ENCODE data around the gene CMKLR1.

Gene CMKLR1, protein sequence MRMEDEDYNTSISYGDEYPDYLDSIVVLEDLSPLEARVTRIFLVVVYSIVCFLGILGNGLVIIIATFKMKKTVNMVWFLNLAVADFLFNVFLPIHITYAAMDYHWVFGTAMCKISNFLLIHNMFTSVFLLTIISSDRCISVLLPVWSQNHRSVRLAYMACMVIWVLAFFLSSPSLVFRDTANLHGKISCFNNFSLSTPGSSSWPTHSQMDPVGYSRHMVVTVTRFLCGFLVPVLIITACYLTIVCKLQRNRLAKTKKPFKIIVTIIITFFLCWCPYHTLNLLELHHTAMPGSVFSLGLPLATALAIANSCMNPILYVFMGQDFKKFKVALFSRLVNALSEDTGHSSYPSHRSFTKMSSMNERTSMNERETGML

GRCh38 chr12:108338915-108339657 is at the start of gene CMKLR1:
TSS of gene CMKLR1 (minus strand) at chr12:108339311. CDS start at chr12:108293591, 45,720 bp downstream.
- no peak for DNase-seq

DNA sequence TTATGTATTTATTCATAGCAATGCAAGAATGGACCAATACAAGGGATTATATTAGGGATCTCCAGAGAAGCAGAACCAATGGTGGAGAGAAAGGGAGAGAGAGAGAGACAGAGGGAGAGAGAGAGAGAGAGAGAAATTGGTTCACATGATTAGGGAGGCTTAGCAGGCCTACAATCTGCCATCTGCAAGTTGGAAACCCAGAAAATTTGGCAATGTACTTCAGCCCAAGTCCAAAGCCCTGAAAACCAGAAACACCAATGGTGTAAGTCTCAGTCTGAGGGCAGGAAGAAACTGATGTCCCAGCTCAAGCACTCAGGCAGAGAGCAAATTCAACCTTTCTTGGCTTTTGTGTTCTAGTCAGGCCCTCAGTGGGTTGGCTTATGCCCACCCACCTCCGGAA is 48.7 kb upstream of the CMKLR1 start:
- no peak for DNase-seq

GRCh38 chr12:108386709-108387360 is 47.7 kb upstream of the CMKLR1 start:
- DNase-seq: no peak

DNA sequence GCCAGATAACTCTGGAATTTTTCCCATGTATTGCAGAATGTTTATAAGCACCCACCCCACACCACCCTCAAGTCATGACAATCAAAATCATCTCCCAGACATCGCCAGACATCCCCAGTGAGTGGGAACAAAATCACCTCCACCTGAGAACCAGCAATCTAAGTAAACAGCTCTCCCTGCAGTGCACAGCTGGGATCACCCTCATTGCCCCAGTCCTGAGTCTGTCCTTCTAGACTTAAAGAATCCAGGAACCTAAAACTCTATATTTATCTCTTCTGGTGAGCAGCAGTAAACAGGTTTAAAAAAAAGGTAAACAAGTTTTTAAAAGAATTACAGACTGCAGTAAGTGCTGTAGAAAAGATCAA is 43.3 kb upstream of the CMKLR1 start:
- DNase-seq: no peak

- DNase-seq: no peak
Observed at GRCh38 chr12:108381787-108382436, 42.8 kb upstream of the CMKLR1 start.

DNA sequence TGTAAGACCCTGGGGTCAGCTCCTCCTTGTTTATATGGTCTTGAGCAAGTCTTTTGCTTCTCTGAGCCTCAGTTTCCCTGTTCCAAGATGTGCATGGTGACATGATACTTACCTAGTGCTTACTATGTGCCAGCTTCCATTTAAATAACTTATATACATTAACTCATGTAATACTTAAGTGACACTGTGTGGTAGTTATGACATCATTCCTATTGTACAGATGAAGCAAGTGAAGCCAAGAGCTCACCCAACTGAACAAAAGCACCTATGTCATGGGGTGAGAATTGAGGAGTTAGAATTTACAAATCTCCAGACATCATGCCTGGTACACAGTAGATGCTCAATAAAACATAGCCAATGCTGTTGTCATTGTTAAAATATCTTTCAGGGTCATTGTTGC is 41.3 kb upstream of the CMKLR1 start:
- no peak for DNase-seq

DNA sequence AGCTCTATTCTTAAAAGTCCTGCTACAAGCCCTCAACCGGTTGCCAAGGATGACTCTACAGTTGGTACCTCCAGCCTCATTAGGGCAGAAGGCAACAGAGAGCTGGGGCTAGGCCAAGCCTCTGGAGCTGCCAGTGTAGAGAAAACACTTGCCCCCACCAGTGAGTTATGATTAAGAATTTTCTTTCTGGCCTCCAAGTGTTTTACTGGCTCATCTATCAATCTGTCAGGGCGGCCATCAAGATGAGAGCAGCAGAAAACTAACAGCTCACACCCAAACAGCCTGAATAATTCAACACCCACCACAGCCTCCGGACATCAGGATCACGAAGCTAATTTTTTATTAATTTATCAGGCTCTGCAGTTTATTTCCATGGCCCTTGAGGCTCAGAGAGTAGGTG is 40.7 kb upstream of the CMKLR1 start:
- DNase-seq: no peak

GRCh38 chr12:108378926-108379325 is 39.8 kb upstream of the CMKLR1 start:
- DNase-seq: no peak

GRCh38 chr12:108377260-108377659 is 38.1 kb upstream of the CMKLR1 start:
- no peak for DNase-seq

GRCh38 chr12:108375986-108376663 is 37.0 kb upstream of the CMKLR1 start:
- no peak for DNase-seq

DNA sequence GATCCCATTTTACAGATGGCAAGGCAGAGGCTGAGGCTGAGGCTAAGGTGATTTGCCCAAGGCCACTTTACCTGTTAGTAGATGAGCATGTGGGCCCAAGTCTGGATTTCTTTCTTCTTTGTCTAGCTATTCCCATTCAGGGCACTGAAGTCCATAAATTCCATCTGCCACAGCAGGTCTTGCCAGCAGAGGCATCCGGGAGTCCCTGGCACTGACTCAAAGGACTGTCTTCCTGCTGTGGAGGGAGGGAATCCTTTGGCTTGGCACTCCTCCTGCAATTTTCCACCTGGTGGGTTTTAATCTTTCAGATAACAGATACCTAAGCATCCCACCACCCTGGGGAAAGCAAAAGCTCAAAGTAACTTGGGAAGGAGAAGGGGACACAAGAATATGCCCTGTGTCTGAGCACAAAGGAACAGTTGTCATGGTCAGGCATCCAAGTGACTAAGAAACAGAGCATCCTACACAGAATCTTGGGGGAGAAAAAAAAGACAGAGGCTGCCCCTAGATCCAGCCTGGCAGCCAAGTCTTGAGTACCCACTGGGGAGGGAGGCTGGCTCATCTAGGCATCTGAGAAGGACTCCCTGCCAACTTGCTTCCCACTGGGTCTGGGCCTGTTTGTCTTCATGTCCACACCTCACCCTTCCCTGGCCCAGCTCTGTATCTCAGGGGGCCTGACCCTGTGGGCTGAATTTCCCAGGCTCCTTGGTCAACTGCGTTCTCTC is 35.6 kb upstream of the CMKLR1 start:
- DNase-seq: no peak

DNA sequence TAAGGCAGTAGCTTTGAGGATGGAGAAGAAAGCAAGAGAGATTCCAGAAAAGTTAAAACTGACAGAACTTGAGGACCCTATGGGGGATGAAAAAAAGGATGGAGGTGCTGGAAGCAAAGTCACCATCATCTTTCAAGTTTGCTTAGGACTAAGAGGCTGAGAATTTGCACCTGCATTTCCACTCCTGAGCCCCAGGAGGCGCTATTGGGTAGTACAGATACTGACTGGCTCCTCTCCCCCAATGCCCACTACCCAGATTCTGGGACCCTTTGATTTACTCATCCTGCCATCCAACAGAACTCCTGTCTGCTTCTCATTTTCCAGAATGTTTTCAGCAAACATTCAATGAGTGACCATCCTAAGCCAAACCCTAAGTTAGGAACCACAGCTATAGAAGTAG is 34.0 kb upstream of the CMKLR1 start:
- DNase-seq: no peak

DNA sequence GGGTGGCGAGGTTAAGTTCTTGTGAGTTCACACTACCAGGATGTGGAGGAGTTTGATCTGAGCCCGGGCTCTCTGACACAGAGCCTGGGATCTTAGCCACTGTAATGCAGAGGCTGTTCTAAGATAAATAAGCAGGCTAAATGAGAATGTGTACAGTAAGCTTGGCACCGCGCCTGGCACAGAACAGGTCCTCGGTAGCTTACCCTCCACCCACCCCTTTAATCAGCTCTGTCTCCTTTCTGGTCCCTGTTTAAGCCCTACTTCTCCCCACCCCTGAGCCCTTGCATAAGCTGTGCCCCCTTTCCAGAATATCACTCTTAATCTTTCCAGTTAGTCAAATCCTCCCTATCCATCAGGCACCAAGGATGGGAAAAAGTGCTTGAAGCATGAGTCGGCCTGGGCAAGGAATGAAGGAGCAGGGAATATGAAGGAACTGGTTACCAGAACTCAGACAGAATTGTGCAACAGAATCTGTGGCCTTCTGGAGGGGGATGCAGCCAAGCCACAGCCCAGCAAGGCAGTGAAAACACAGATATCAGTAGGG is 32.8 kb upstream of the CMKLR1 start:
- DNase-seq: no peak

GRCh38 chr12:108370415-108370814 is 31.3 kb upstream of the CMKLR1 start:
- no peak for DNase-seq

GRCh38 chr12:108369736-108370396 is 30.8 kb upstream of the CMKLR1 start:
- DNase-seq: no peak

DNA sequence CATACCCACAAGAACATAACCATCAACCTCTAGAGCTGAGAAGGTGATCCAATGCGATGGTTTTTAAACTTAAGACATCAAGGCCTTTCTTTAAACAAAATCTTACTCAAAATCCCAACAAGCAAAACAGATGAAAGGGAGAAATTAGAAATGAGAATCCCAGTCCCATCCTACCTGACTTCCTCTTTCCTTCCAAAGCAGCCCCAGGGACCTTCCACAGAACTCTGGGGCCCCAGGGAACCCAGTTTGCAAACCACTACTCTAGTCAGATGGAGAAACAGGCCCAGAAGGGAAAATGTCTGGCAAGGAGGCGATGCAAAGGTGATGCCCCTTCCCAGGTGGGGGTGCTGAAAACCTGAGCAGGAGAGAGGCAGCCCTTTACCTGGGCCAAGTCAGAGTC is 29.0 kb upstream of the CMKLR1 start:
- DNase-seq: no peak

DNA sequence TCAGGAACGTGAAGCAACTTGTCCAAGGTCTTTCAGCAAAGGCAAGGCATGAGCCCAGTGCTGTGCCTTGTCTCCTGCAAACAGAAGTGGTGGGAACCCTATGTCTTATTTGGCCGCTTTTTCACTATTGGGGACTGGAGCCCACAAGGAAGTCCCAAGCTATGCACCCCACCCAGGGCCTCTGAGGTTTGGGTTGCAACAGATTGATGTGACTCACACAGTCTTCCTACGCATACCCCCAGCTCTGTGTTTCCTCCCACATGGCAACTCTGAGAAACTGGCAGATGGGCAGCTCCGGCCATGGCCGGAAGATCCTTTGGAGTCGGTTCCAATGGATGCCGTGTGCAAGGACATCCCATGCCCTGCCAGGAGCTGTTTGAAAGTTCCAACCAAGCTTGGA is 28.3 kb upstream of the CMKLR1 start:
- DNase-seq: no peak

GRCh38 chr12:108365324-108365723 is 26.2 kb upstream of the CMKLR1 start:
- DNase-seq: no peak

DNA sequence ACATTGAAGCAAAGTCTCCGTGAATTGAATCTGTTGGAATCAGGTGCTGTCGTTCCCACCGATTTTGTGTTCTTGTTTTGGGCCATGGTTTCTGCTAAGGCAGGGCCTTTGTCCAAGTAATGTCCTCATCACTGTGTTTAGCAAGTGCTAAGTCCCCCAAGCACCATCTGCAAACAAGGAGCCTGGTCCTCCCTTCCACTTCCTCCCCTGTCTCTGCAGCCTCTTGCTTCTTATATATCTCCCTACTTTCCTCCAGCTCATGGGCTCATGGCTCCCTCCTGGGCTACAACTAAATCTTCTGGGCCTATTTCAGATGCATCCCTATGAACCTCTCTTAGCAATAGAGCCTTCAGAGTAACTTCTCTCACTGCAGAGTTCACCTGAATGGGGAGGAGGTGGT is 25.8 kb upstream of the CMKLR1 start:
- no peak for DNase-seq

DNA sequence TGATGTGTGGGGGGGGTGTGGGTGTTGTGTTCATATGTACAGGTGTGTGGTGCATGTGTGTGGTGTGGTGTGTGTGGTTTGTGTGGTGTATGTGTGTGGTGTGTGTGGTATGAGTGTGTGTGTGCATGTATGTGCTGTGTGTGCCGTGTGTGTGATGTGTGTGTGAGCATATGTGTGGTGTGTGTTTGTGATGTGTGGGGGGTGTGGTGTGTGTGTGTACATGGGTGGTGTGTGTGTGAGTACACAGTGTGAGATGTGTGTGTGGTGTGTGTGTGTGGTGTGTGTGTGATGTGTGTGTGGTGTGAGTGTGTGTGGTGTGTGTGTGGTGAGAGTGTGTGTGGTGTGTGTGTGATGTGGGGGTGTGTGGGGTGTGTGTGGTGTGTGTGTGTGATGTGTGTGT is 24.5 kb upstream of the CMKLR1 start:
- no peak for DNase-seq

GRCh38 chr12:108363165-108363564 is 24.1 kb upstream of the CMKLR1 start:
- no peak for DNase-seq
